WTC11 (cell line): ENCODE data around the gene TEKT2. TPM values are rescaled to one million over a fixed set of nuclear protein-coding genes. Genes with fewer than 3 reads are reported as not detected.
A peak's percentile ranks its signal among the peaks of the same experiment; 100 is the strongest.

Experiments used
- ATAC-seq: fragments of 200-7000 bp; cut with Tn5 transposase; 2 replicates; pipeline ENCODE4 v1.10.0; 2021; ENCODE audit warnings: mild to moderate bottlenecking, moderate library complexity
- CTCF ChIA-PET: fragments of 300-600 bp; sonication (Branson Sonifier 250); formaldehyde crosslinking; loops from one replicate; lab custom pipeline; 2021; ENCODE audit warnings: antibody characterized with exemption; lab: Charles Lee
- POLR2A ChIA-PET: fragments of 350-600 bp; sonication (Branson Sonifier 250); formaldehyde crosslinking; loops from one replicate; lab custom pipeline; 2021; ENCODE audit warnings: antibody characterized with exemption; lab: Charles Lee
- DNase-seq: peaks from one replicate; pipeline ENCODE4 v3.0.0; 2021; ENCODE audit warnings: low spot score
- H3K27ac Mint-ChIP-seq: 2 replicates; pipeline ENCODE4 v1.8.0; 2021; ENCODE audit warnings: mixed read lengths
- H3K27me3 Mint-ChIP-seq: 2 replicates; pipeline ENCODE4 v1.8.0; 2021; ENCODE audit warnings: low read depth, mild to moderate bottlenecking, moderate library complexity, mixed read lengths
- H3K36me3 Mint-ChIP-seq: 2 replicates; pipeline ENCODE4 v1.8.0; 2021; ENCODE audit warnings: mixed read lengths
- H3K4me1 Mint-ChIP-seq: 2 replicates; pipeline ENCODE4 v1.8.0; 2022; ENCODE audit warnings: mixed read lengths
- H3K4me3 Mint-ChIP-seq: 2 replicates; pipeline ENCODE4 v1.8.0; 2021; ENCODE audit warnings: mild to moderate bottlenecking, moderate library complexity, mixed read lengths
- H3K9me3 Mint-ChIP-seq: 2 replicates; pipeline ENCODE4 v1.8.0; 2021; ENCODE audit warnings: mixed read lengths
- ATF1 ChIP-seq: sonication (generic); formaldehyde crosslinking; IDR thresholded peaks from 2 replicates; pipeline ENCODE4 v1.8.1; 2023; ENCODE audit warnings: mild to moderate bottlenecking, moderate library complexity, missing genetic modification reagents
- CBFB ChIP-seq: sonication (generic); formaldehyde crosslinking; IDR thresholded peaks from 2 replicates; pipeline ENCODE4 v1.8.1; 2022; ENCODE audit warnings: mild to moderate bottlenecking, low read depth, missing genetic modification reagents
- CREB1 ChIP-seq: sonication (generic); formaldehyde crosslinking; IDR thresholded peaks from 2 replicates; pipeline ENCODE4 v1.8.0; 2023; ENCODE audit warnings: mild to moderate bottlenecking, missing genetic modification reagents
- ETV6 ChIP-seq: sonication (generic); formaldehyde crosslinking; IDR thresholded peaks from 2 replicates; pipeline ENCODE4 v1.8.1; 2022; ENCODE audit warnings: mild to moderate bottlenecking, missing genetic modification reagents
- GABPB1 ChIP-seq: sonication (generic); formaldehyde crosslinking; IDR thresholded peaks from 2 replicates; pipeline ENCODE4 v1.8.1; 2023; ENCODE audit warnings: mild to moderate bottlenecking, missing genetic modification reagents
- GTF2I ChIP-seq: fragments of 250-450 bp; sonication (Bioruptor Pico); conservative IDR thresholded peaks from 2 replicates; pipeline ENCODE4 v1.4.0; 2021; ENCODE audit warnings: mild to moderate bottlenecking
- HMGA2 ChIP-seq: fragments of 250-450 bp; sonication (Bioruptor Pico); IDR thresholded peaks from 2 replicates; pipeline ENCODE4 v1.4.0; 2021; ENCODE audit warnings: mild to moderate bottlenecking, moderate library complexity
- JAZF1 ChIP-seq: fragments of 250-450 bp; sonication (Bioruptor Pico); IDR thresholded peaks from 2 replicates; pipeline ENCODE4 v1.9.0; 2021; ENCODE audit warnings: moderate library complexity, mild to moderate bottlenecking, inconsistent platforms
- JUN ChIP-seq: sonication (generic); formaldehyde crosslinking; IDR thresholded peaks from 2 replicates; pipeline ENCODE4 v1.8.0; 2023; ENCODE audit warnings: mild to moderate bottlenecking, missing genetic modification reagents
- NFYB ChIP-seq: sonication (generic); formaldehyde crosslinking; conservative IDR thresholded peaks from 2 replicates; pipeline ENCODE4 v1.8.0; 2022; ENCODE audit warnings: low read depth, missing genetic modification reagents
- NR3C1 ChIP-seq: sonication (generic); formaldehyde crosslinking; conservative IDR thresholded peaks from 2 replicates; pipeline ENCODE4 v1.8.1; 2023; ENCODE audit warnings: low read depth, mild to moderate bottlenecking, missing genetic modification reagents
- OVOL2 ChIP-seq: fragments of 250-450 bp; sonication (Bioruptor Pico); IDR thresholded peaks from 2 replicates; pipeline ENCODE4 v1.9.0; 2021; ENCODE audit warnings: mild to moderate bottlenecking, borderline replicate concordance
- RELA ChIP-seq: sonication (generic); formaldehyde crosslinking; IDR thresholded peaks from 2 replicates; pipeline ENCODE4 v1.8.1; 2022; ENCODE audit warnings: missing genetic modification reagents, mild to moderate bottlenecking, borderline replicate concordance
- RORB ChIP-seq: fragments of 250-450 bp; sonication (Bioruptor Pico); IDR thresholded peaks from 2 replicates; pipeline ENCODE4 v1.9.0; 2021; ENCODE audit warnings: mild to moderate bottlenecking
- SMAD3 ChIP-seq: sonication (generic); formaldehyde crosslinking; IDR thresholded peaks from 2 replicates; pipeline ENCODE4 v1.8.0; 2022; ENCODE audit warnings: missing genetic modification reagents, mild to moderate bottlenecking, borderline replicate concordance
- TEAD4 ChIP-seq: sonication (generic); formaldehyde crosslinking; IDR thresholded peaks from 2 replicates; pipeline ENCODE4 v1.8.0; 2022; ENCODE audit warnings: mild to moderate bottlenecking, missing genetic modification reagents
- ZNF317 ChIP-seq: sonication (generic); formaldehyde crosslinking; IDR thresholded peaks from 2 replicates; pipeline ENCODE4 v1.8.1; 2023; ENCODE audit warnings: low read depth, mild to moderate bottlenecking, moderate library complexity, missing genetic modification reagents, borderline replicate concordance
- ZNF396 ChIP-seq: fragments of 250-450 bp; sonication (Bioruptor Pico); IDR thresholded peaks from 2 replicates; pipeline ENCODE4 v1.8.0; 2021; ENCODE audit warnings: mild to moderate bottlenecking, moderate library complexity, borderline replicate concordance
- ZNF416 ChIP-seq: fragments of 250-450 bp; sonication (Bioruptor Pico); IDR thresholded peaks from 2 replicates; pipeline ENCODE4 v1.9.0; 2021; ENCODE audit warnings: mild to moderate bottlenecking, inconsistent platforms
- total RNA-seq: library from RNA; stranded (reverse); gene quantifications from 3 replicates; pipeline ENCODE4 v1.2.3, GENCODE V29; 2021
- TF ChIP-seq, protein P1 (sequence below): sonication (generic); formaldehyde crosslinking; IDR thresholded peaks from 2 replicates; pipeline ENCODE4 v1.8.1; 2022; ENCODE audit warnings: low read depth, missing genetic modification reagents, borderline replicate concordance
- TF ChIP-seq, protein P2 (sequence below): sonication (generic); formaldehyde crosslinking; IDR thresholded peaks from 2 replicates; pipeline ENCODE4 v1.8.1; 2022; ENCODE audit warnings: mild to moderate bottlenecking, moderate library complexity, missing genetic modification reagents
- TF ChIP-seq, protein P3 (sequence below): sonication (generic); formaldehyde crosslinking; conservative IDR thresholded peaks from 2 replicates; pipeline ENCODE4 v1.8.1; 2023; ENCODE audit warnings: mild to moderate bottlenecking, low read depth, missing genetic modification reagents, moderate library complexity
- TF ChIP-seq, protein P4 (sequence below): sonication (generic); formaldehyde crosslinking; IDR thresholded peaks from 2 replicates; pipeline ENCODE4 v1.8.1; 2022; ENCODE audit warnings: mild to moderate bottlenecking, missing genetic modification reagents, moderate library complexity, borderline replicate concordance
- TF ChIP-seq, protein P5 (sequence below): sonication (generic); formaldehyde crosslinking; IDR thresholded peaks from 2 replicates; pipeline ENCODE4 v1.8.0; 2023; ENCODE audit warnings: missing genetic modification reagents
- TF ChIP-seq, protein P6 (sequence below): sonication (generic); formaldehyde crosslinking; IDR thresholded peaks from 2 replicates; pipeline ENCODE4 v1.8.1; 2023; ENCODE audit warnings: mild to moderate bottlenecking, missing genetic modification reagents
- TF ChIP-seq, protein P7 (sequence below): sonication (generic); formaldehyde crosslinking; IDR thresholded peaks from 2 replicates; pipeline ENCODE4 v1.8.0; 2022; ENCODE audit warnings: missing genetic modification reagents

Gene TEKT2
- total RNA-seq, 1 experiment from 2014 or later, result 1.9 TPM

DNA sequence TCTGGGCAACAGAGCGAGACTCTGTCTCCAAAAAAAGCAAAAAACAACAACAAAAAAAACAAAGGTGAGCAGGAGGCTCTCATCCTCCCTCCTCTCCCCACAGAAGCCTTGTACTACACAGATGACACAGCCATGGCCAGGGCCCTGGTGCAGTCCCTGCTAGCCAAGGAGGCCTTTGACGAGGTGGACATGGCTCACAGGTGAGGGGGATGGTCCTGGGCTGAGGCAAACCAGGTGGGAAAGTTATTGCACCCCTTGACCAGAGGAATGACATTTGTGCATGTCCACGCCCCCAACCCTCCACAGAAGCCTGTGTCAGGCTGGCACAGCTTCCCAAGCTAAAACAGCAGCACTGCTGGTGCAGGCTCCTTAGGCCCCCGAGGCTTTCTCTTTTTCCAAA, 7.2 kb downstream of the TEKT2 start (continued):
- TF ChIP-seq RELA (CRISPR knock-in tag) (no peak), GTF2I (CRISPR knock-in tag) (no peak), ZNF416 (CRISPR knock-in tag) (no peak), ZNF396 (CRISPR knock-in tag) (no peak), NFYB (CRISPR knock-in tag) (no peak), JAZF1 (no peak), CREB1 (CRISPR knock-in tag) (no peak)
- TF ChIP-seq, protein P1, sequence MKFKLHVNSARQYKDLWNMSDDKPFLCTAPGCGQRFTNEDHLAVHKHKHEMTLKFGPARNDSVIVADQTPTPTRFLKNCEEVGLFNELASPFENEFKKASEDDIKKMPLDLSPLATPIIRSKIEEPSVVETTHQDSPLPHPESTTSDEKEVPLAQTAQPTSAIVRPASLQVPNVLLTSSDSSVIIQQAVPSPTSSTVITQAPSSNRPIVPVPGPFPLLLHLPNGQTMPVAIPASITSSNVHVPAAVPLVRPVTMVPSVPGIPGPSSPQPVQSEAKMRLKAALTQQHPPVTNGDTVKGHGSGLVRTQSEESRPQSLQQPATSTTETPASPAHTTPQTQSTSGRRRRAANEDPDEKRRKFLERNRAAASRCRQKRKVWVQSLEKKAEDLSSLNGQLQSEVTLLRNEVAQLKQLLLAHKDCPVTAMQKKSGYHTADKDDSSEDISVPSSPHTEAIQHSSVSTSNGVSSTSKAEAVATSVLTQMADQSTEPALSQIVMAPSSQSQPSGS (CRISPR knock-in tag), result no peak

DNA sequence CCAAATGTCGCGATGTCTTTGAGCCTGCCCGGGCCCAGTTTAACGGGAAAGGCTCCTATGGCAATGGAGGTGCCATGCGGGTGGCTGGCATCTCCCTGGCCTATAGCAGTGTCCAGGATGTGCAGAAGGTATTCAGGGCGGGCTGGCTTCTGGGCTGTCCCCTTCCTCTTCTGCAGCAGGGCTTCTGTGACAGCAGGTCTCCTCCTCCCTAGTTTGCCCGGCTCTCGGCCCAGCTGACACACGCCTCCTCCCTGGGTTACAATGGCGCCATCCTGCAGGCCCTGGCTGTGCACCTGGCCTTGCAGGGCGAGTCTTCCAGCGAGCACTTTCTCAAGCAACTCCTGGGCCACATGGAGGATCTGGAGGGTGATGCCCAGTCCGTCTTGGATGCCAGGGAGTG, 7.8 kb downstream of the TEKT2 start:
- ChIA-PET CTCF (no interaction called here), POLR2A (no interaction called here)
- no peak overlapping the region for H3K4me3 Mint-ChIP-seq
- no peaks in the 10 kb centered on the region for H3K27me3 Mint-ChIP-seq
- peaks cover 26% of the 10 kb centered on the region for H3K36me3 Mint-ChIP-seq
- peaks cover 17% of the 10 kb centered on the region for H3K4me1 Mint-ChIP-seq
- no peaks in the 10 kb centered on the region for H3K9me3 Mint-ChIP-seq
- DNase-seq, result peak; percentile 3
- no peak overlapping the region for H3K27ac Mint-ChIP-seq
- no peak for ATAC-seq
- TF ChIP-seq NR3C1 (CRISPR knock-in tag) (no peak), ATF1 (CRISPR knock-in tag) (no peak), TEAD4 (CRISPR knock-in tag) (no peak), RORB (CRISPR knock-in tag) (no peak), ETV6 (CRISPR knock-in tag) (no peak), GABPB1 (CRISPR knock-in tag) (no peak), OVOL2 (CRISPR knock-in tag) (no peak), ZNF317 (no peak), SMAD3 (CRISPR knock-in tag) (no peak), CBFB (no peak), HMGA2 (no peak), JUN (CRISPR knock-in tag) (no peak)
- TF ChIP-seq, protein P2, sequence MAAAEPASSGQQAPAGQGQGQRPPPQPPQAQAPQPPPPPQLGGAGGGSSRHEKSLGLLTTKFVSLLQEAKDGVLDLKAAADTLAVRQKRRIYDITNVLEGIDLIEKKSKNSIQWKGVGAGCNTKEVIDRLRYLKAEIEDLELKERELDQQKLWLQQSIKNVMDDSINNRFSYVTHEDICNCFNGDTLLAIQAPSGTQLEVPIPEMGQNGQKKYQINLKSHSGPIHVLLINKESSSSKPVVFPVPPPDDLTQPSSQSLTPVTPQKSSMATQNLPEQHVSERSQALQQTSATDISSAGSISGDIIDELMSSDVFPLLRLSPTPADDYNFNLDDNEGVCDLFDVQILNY (CRISPR knock-in tag), result no peak
- TF ChIP-seq, protein P3, sequence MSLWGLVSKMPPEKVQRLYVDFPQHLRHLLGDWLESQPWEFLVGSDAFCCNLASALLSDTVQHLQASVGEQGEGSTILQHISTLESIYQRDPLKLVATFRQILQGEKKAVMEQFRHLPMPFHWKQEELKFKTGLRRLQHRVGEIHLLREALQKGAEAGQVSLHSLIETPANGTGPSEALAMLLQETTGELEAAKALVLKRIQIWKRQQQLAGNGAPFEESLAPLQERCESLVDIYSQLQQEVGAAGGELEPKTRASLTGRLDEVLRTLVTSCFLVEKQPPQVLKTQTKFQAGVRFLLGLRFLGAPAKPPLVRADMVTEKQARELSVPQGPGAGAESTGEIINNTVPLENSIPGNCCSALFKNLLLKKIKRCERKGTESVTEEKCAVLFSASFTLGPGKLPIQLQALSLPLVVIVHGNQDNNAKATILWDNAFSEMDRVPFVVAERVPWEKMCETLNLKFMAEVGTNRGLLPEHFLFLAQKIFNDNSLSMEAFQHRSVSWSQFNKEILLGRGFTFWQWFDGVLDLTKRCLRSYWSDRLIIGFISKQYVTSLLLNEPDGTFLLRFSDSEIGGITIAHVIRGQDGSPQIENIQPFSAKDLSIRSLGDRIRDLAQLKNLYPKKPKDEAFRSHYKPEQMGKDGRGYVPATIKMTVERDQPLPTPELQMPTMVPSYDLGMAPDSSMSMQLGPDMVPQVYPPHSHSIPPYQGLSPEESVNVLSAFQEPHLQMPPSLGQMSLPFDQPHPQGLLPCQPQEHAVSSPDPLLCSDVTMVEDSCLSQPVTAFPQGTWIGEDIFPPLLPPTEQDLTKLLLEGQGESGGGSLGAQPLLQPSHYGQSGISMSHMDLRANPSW (CRISPR knock-in tag), result no peak
- TF ChIP-seq, protein P4, sequence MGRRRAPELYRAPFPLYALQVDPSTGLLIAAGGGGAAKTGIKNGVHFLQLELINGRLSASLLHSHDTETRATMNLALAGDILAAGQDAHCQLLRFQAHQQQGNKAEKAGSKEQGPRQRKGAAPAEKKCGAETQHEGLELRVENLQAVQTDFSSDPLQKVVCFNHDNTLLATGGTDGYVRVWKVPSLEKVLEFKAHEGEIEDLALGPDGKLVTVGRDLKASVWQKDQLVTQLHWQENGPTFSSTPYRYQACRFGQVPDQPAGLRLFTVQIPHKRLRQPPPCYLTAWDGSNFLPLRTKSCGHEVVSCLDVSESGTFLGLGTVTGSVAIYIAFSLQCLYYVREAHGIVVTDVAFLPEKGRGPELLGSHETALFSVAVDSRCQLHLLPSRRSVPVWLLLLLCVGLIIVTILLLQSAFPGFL, result no peak
- TF ChIP-seq, protein P5, sequence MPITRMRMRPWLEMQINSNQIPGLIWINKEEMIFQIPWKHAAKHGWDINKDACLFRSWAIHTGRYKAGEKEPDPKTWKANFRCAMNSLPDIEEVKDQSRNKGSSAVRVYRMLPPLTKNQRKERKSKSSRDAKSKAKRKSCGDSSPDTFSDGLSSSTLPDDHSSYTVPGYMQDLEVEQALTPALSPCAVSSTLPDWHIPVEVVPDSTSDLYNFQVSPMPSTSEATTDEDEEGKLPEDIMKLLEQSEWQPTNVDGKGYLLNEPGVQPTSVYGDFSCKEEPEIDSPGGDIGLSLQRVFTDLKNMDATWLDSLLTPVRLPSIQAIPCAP (CRISPR knock-in tag), result no peak
- TF ChIP-seq, protein P6, sequence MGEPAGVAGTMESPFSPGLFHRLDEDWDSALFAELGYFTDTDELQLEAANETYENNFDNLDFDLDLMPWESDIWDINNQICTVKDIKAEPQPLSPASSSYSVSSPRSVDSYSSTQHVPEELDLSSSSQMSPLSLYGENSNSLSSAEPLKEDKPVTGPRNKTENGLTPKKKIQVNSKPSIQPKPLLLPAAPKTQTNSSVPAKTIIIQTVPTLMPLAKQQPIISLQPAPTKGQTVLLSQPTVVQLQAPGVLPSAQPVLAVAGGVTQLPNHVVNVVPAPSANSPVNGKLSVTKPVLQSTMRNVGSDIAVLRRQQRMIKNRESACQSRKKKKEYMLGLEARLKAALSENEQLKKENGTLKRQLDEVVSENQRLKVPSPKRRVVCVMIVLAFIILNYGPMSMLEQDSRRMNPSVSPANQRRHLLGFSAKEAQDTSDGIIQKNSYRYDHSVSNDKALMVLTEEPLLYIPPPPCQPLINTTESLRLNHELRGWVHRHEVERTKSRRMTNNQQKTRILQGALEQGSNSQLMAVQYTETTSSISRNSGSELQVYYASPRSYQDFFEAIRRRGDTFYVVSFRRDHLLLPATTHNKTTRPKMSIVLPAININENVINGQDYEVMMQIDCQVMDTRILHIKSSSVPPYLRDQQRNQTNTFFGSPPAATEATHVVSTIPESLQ (CRISPR knock-in tag), result no peak
- TF ChIP-seq, protein P7, sequence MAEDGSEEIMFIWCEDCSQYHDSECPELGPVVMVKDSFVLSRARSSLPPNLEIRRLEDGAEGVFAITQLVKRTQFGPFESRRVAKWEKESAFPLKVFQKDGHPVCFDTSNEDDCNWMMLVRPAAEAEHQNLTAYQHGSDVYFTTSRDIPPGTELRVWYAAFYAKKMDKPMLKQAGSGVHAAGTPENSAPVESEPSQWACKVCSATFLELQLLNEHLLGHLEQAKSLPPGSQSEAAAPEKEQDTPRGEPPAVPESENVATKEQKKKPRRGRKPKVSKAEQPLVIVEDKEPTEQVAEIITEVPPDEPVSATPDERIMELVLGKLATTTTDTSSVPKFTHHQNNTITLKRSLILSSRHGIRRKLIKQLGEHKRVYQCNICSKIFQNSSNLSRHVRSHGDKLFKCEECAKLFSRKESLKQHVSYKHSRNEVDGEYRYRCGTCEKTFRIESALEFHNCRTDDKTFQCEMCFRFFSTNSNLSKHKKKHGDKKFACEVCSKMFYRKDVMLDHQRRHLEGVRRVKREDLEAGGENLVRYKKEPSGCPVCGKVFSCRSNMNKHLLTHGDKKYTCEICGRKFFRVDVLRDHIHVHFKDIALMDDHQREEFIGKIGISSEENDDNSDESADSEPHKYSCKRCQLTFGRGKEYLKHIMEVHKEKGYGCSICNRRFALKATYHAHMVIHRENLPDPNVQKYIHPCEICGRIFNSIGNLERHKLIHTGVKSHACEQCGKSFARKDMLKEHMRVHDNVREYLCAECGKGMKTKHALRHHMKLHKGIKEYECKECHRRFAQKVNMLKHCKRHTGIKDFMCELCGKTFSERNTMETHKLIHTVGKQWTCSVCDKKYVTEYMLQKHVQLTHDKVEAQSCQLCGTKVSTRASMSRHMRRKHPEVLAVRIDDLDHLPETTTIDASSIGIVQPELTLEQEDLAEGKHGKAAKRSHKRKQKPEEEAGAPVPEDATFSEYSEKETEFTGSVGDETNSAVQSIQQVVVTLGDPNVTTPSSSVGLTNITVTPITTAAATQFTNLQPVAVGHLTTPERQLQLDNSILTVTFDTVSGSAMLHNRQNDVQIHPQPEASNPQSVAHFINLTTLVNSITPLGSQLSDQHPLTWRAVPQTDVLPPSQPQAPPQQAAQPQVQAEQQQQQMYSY (CRISPR knock-in tag), result no peak
